ENCODE data around the gene GNRH2.
"Not testable (repeated sequence)": the region's sequence is repeated elsewhere in the genome, so short reads cannot be mapped to it uniquely, and the experiment has no call there.

GRCh38 chr20:3073251-3073643 is 29.8 kb downstream of the GNRH2 start:
- TF ChIP-seq, protein P1, sequence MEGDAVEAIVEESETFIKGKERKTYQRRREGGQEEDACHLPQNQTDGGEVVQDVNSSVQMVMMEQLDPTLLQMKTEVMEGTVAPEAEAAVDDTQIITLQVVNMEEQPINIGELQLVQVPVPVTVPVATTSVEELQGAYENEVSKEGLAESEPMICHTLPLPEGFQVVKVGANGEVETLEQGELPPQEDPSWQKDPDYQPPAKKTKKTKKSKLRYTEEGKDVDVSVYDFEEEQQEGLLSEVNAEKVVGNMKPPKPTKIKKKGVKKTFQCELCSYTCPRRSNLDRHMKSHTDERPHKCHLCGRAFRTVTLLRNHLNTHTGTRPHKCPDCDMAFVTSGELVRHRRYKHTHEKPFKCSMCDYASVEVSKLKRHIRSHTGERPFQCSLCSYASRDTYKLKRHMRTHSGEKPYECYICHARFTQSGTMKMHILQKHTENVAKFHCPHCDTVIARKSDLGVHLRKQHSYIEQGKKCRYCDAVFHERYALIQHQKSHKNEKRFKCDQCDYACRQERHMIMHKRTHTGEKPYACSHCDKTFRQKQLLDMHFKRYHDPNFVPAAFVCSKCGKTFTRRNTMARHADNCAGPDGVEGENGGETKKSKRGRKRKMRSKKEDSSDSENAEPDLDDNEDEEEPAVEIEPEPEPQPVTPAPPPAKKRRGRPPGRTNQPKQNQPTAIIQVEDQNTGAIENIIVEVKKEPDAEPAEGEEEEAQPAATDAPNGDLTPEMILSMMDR (conservative IDR thresholded peaks at IDR 0.05) = not testable (repeated sequence)
- not testable (repeated sequence) for TF ChIP-seq EZH2 (IDR thresholded peaks at IDR 0.05; ENCODE audit: low read depth)
